ENCODE results near the gene SORCS2.

The SORCS2 gene

DNA sequence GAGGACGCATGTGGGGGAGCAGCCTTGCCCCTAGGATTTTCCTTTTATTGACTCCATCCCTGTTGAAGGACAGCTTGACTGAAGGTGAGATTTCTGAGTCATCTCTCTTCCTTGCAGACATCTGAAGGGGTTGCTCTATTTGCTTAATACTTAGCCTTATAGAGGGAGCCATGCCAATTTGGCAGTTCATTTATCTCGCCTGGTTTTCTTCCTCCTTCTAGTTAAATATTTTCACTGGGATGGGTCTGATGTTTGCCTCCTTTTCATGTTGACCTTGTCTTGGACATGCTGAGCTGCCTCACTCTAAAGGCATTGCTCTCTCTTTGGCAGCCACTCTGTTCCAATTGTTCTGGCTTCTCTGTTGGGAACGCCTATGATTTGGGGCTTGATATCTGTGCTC is 393.4 kb downstream of the SORCS2 start:
- no peak overlapping the region for H3K9ac ChIP-seq (ENCODE audit: low read length)
- no peak overlapping the region for H2AK5ac ChIP-seq (ENCODE audit: low read length, severe bottlenecking)
- peaks cover 0 to 6% of the 10 kb centered on the region in 2 experiments for H3K27me3 ChIP-seq (ENCODE audit: control insufficient read depth in 1 of 2, insufficient read depth in 1 of 2, low read length in 2 of 2)
- no peak overlapping the region for H3K23ac ChIP-seq (ENCODE audit: low read length in 2 of 2)
- no peak overlapping the region for H2BK120ac ChIP-seq (ENCODE audit: low read depth, low read length)
- peaks cover 43% of the 10 kb centered on the region for H3K9me3 ChIP-seq (ENCODE audit: control insufficient read depth, low read length)
- H3K27ac ChIP-seq (ENCODE audit: low read length, poor library complexity, severe bottlenecking): no peak overlapping the region
- no peak overlapping the region for H3K4me2 ChIP-seq (ENCODE audit: low read length, poor library complexity, severe bottlenecking)
- DNase-seq: no peak
- WGBS: 88% methylated on average over 3 of the region's 3 CpGs
- H3K4ac ChIP-seq (ENCODE audit: low read depth in 1 of 2, low read length in 2 of 2): no peak overlapping the region
- no peaks in the 10 kb centered on the region for H3K4me1 ChIP-seq (ENCODE audit: control insufficient read depth, insufficient read depth, low read depth, low read length)
- no peak overlapping the region for H2AFZ ChIP-seq (ENCODE audit: low read depth, low read length)
- no peak overlapping the region for H2BK5ac ChIP-seq (ENCODE audit: low read depth, low read length, poor library complexity, severe bottlenecking)
- H3K18ac ChIP-seq (ENCODE audit: low read depth in 1 of 2, low read length in 2 of 2): no peak overlapping the region
- H4K8ac ChIP-seq (ENCODE audit: low read length): no peak overlapping the region
- no peak overlapping the region for H2BK15ac ChIP-seq (ENCODE audit: low read depth, poor library complexity, severe bottlenecking)
- no peaks in the 10 kb centered on the region for H3K79me1 ChIP-seq (replicated peaks; ENCODE audit: low read length, poor library complexity, severe bottlenecking)
- H3K4me3 ChIP-seq (ENCODE audit: insufficient read depth in 1 of 2, low read depth in 1 of 2, low read length in 2 of 2): no peak overlapping the region
- no peaks in the 10 kb centered on the region for H3K36me3 ChIP-seq (ENCODE audit: control insufficient read depth in 1 of 2, insufficient read depth in 2 of 2, low read depth in 1 of 2, low read length in 2 of 2)
- H2BK12ac ChIP-seq (ENCODE audit: low read length in 2 of 2): no peak overlapping the region
- H4K91ac ChIP-seq (ENCODE audit: low read length): no peak overlapping the region
- no peak overlapping the region for H3K14ac ChIP-seq (ENCODE audit: low read length in 2 of 2)

DNA sequence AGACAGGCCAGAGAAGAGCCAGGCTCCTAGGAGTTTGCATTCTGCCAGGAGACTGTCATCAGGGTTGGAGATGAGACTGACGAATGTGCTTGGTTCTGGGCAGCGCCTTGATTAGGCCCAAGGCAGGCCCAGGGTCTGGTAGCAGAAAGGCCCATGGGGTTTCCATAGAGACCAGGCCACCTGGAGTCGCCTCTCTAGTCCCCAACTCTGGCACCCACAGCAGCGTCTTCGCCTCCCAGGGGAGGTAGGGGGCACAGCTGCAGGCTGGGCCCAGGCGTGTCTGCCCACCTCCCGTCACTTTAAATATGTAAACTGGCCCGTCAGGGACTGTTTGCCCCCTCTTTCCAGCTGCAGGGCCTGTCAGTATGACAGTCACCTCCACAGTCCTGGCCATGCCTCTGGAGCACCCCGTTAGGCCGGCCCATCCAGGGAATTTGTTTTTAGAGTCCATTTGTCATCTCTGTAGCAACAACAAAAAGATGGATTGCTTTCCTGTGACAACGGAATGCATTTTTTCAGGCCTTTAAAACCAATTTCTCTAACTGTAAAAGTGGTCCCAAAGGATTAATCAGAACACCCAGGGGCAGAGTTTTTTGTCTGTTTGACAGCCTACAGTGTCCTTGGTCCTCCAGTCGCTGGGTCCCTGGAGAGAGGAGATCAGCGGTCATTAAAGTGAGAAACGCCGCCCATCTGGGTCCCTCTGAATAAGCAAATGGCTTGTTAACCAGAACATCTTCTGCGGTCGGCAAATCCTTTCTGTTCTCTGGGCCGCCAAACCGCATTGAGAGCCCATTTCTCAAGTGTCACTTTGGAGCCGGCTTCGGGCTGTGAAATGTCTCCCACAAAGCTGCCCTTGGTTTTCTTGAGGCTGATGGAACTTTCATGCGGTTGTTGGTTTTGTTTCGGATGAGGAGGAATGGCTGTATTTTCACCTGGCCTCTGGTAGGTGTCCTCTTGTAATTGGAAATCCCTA is 395.4 kb downstream of the SORCS2 start:
- H3K27me3 ChIP-seq (ENCODE audit: control insufficient read depth in 1 of 2, insufficient read depth in 1 of 2, low read length in 2 of 2): peaks cover 0 to 6% of the 10 kb centered on the region in 2 experiments
- no peak overlapping the region for H2AFZ ChIP-seq (ENCODE audit: low read depth, low read length)
- H3K18ac ChIP-seq (ENCODE audit: low read depth in 1 of 2, low read length in 2 of 2): no peak overlapping the region
- H3K36me3 ChIP-seq (ENCODE audit: control insufficient read depth in 1 of 2, insufficient read depth in 2 of 2, low read depth in 1 of 2, low read length in 2 of 2): no peaks in the 10 kb centered on the region
- no peak overlapping the region for H2BK15ac ChIP-seq (ENCODE audit: low read depth, poor library complexity, severe bottlenecking)
- H3K27ac ChIP-seq (ENCODE audit: low read length, poor library complexity, severe bottlenecking): no peak overlapping the region
- H4K91ac ChIP-seq (ENCODE audit: low read length): no peak overlapping the region
- H3K23ac ChIP-seq (ENCODE audit: low read length in 2 of 2): no peak overlapping the region
- no peak overlapping the region for H3K4me2 ChIP-seq (ENCODE audit: low read length, poor library complexity, severe bottlenecking)
- no peak overlapping the region for H3K4me3 ChIP-seq (ENCODE audit: insufficient read depth in 1 of 2, low read depth in 1 of 2, low read length in 2 of 2)
- H3K14ac ChIP-seq (ENCODE audit: low read length in 2 of 2): no peak overlapping the region
- no peaks in the 10 kb centered on the region for H3K79me1 ChIP-seq (replicated peaks; ENCODE audit: low read length, poor library complexity, severe bottlenecking)
- H3K9ac ChIP-seq (ENCODE audit: low read length): no peak overlapping the region
- H2BK120ac ChIP-seq (ENCODE audit: low read depth, low read length): no peak overlapping the region
- H4K8ac ChIP-seq (ENCODE audit: low read length): no peak overlapping the region
- no peaks in the 10 kb centered on the region for H3K4me1 ChIP-seq (ENCODE audit: control insufficient read depth, insufficient read depth, low read depth, low read length)
- H2BK12ac ChIP-seq (ENCODE audit: low read length in 2 of 2): no peak overlapping the region
- DNase-seq: no peak
- peaks cover 45% of the 10 kb centered on the region for H3K9me3 ChIP-seq (ENCODE audit: control insufficient read depth, low read length)
- no peak overlapping the region for H2BK5ac ChIP-seq (ENCODE audit: low read depth, low read length, poor library complexity, severe bottlenecking)
- H3K4ac ChIP-seq (ENCODE audit: low read depth in 1 of 2, low read length in 2 of 2): no peak overlapping the region
- no peak overlapping the region for H2AK5ac ChIP-seq (ENCODE audit: low read length, severe bottlenecking)
- 82% methylated on average over 23 of the region's 23 CpGs for WGBS

DNA sequence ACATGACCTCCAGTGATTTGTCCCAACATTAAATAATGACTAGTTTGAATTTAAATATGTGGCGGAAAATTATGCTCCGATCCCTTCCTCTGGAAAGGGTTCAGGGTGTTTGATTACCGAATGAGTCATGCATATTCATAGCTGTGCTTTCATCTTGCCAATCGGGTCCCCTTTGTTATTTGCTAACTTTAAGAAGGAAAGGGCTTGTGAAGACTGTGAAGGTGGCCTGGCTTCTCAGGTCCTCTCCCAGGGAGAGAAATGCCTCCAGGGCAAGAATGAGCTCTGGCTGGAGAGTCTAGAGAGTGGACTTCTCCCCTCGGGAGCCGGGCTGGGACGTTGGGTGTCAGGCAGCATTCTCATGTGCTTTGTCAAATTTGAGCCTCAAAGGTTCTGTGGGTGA is 397.9 kb downstream of the SORCS2 start:
- Histone ChIP-seq H3K9me3 (ENCODE audit: control insufficient read depth, low read length) (peaks cover 29% of the 10 kb centered on the region), H4K8ac (ENCODE audit: low read length) (no peak overlapping the region), H3K36me3 (ENCODE audit: control insufficient read depth in 1 of 2, insufficient read depth in 2 of 2, low read depth in 1 of 2, low read length in 2 of 2) (no peaks in the 10 kb centered on the region), H3K14ac (ENCODE audit: low read length in 2 of 2) (no peak overlapping the region), H4K91ac (ENCODE audit: low read length) (no peak overlapping the region), H3K4me1 (ENCODE audit: control insufficient read depth, insufficient read depth, low read depth, low read length) (no peaks in the 10 kb centered on the region), H3K18ac (ENCODE audit: low read depth in 1 of 2, low read length in 2 of 2) (no peak overlapping the region), H3K4me3 (ENCODE audit: insufficient read depth in 1 of 2, low read depth in 1 of 2, low read length in 2 of 2) (no peak overlapping the region), H3K27ac (ENCODE audit: low read length, poor library complexity, severe bottlenecking) (no peak overlapping the region), H3K4ac (ENCODE audit: low read depth in 1 of 2, low read length in 2 of 2) (no peak overlapping the region), H3K4me2 (ENCODE audit: low read length, poor library complexity, severe bottlenecking) (no peak overlapping the region), H2BK120ac (ENCODE audit: low read depth, low read length) (no peak overlapping the region), H2BK12ac (ENCODE audit: low read length in 2 of 2) (no peak overlapping the region), H2AK5ac (ENCODE audit: low read length, severe bottlenecking) (no peak overlapping the region), H3K27me3 (ENCODE audit: control insufficient read depth in 1 of 2, insufficient read depth in 1 of 2, low read length in 2 of 2) (peaks cover 3 to 10% of the 10 kb centered on the region in 2 experiments), H3K9ac (ENCODE audit: low read length) (no peak overlapping the region), H2BK15ac (ENCODE audit: low read depth, poor library complexity, severe bottlenecking) (no peak overlapping the region), H2AFZ (ENCODE audit: low read depth, low read length) (no peak overlapping the region), H3K79me1 (replicated peaks; ENCODE audit: low read length, poor library complexity, severe bottlenecking) (no peaks in the 10 kb centered on the region), H3K23ac (ENCODE audit: low read length in 2 of 2) (no peak overlapping the region), H2BK5ac (ENCODE audit: low read depth, low read length, poor library complexity, severe bottlenecking) (no peak overlapping the region)
- no peak for DNase-seq
- WGBS: 76% methylated on average over 7 of the region's 7 CpGs

DNA sequence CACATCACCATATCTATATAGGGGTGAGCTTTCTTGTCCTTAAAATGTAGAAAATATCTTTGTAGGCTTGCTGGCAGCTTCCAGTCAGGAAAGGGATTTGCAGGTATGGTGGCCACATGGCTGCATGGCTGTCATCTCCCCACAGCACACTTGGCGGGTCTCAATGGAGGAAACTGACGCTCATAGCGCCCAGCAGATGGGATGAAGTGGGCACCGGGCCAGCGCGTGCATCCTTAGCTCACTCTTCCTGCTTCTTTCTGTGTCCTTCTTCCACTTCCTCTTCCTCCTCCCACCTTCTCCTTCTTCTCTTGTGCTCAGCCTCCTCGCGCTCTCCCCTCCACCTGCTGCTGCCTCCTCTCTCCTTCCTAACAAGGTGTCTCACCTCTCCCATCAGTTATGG is 398.6 kb downstream of the SORCS2 start:
- no peak overlapping the region for H3K27ac ChIP-seq (ENCODE audit: low read length, poor library complexity, severe bottlenecking)
- no peaks in the 10 kb centered on the region for H3K79me1 ChIP-seq (replicated peaks; ENCODE audit: low read length, poor library complexity, severe bottlenecking)
- no peak overlapping the region for H3K23ac ChIP-seq (ENCODE audit: low read length in 2 of 2)
- no peak overlapping the region for H2AFZ ChIP-seq (ENCODE audit: low read depth, low read length)
- H2BK5ac ChIP-seq (ENCODE audit: low read depth, low read length, poor library complexity, severe bottlenecking): no peak overlapping the region
- H2BK15ac ChIP-seq (ENCODE audit: low read depth, poor library complexity, severe bottlenecking): no peak overlapping the region
- H2AK5ac ChIP-seq (ENCODE audit: low read length, severe bottlenecking): no peak overlapping the region
- no peak overlapping the region for H3K4ac ChIP-seq (ENCODE audit: low read depth in 1 of 2, low read length in 2 of 2)
- no peak overlapping the region for H3K14ac ChIP-seq (ENCODE audit: low read length in 2 of 2)
- H4K8ac ChIP-seq (ENCODE audit: low read length): no peak overlapping the region
- no peak overlapping the region for H3K18ac ChIP-seq (ENCODE audit: low read depth in 1 of 2, low read length in 2 of 2)
- WGBS: 90% methylated on average over 8 of the region's 8 CpGs
- no peak overlapping the region for H3K4me2 ChIP-seq (ENCODE audit: low read length, poor library complexity, severe bottlenecking)
- peaks cover 10% of the 10 kb centered on the region in 2 experiments for H3K27me3 ChIP-seq (ENCODE audit: control insufficient read depth in 1 of 2, insufficient read depth in 1 of 2, low read length in 2 of 2)
- DNase-seq: no peak
- H3K9me3 ChIP-seq (ENCODE audit: control insufficient read depth, low read length): peaks cover 23% of the 10 kb centered on the region
- no peaks in the 10 kb centered on the region for H3K36me3 ChIP-seq (ENCODE audit: control insufficient read depth in 1 of 2, insufficient read depth in 2 of 2, low read depth in 1 of 2, low read length in 2 of 2)
- no peak overlapping the region for H2BK12ac ChIP-seq (ENCODE audit: low read length in 2 of 2)
- H3K4me1 ChIP-seq (ENCODE audit: control insufficient read depth, insufficient read depth, low read depth, low read length): no peaks in the 10 kb centered on the region
- H4K91ac ChIP-seq (ENCODE audit: low read length): no peak overlapping the region
- H2BK120ac ChIP-seq (ENCODE audit: low read depth, low read length): no peak overlapping the region
- H3K9ac ChIP-seq (ENCODE audit: low read length): no peak overlapping the region
- no peak overlapping the region for H3K4me3 ChIP-seq (ENCODE audit: insufficient read depth in 1 of 2, low read depth in 1 of 2, low read length in 2 of 2)

Data from mesenchymal stem cell (in vitro differentiated cells and primary cell).